HG03045 (cell line): Measurements from ENCODE around the gene CNPY1.

ENCODE experiments used
- ATAC-seq: cut with Tn5 transposase; IDR thresholded peaks from one replicate; pipeline ENCODE4 v1.9.1; 2021; ENCODE audit warnings: mild to moderate bottlenecking, moderate library complexity; ENCODE audit not compliant: unreplicated experiment

CNPY1 gene

GRCh38 chr7:155469311-155470185, 76.8 kb downstream of the CNPY1 start:
- no peak for ATAC-seq

- ATAC-seq = no peak
These were observed 77.6 kb downstream of the CNPY1 start for GRCh38 chr7:155468785-155469148.

GRCh38 chr7:155467846-155468784, 78.2 kb downstream of the CNPY1 start:
- no peak for ATAC-seq

- no peak for ATAC-seq
These were observed 79.3 kb downstream of the CNPY1 start for GRCh38 chr7:155466814-155467733.

- ATAC-seq = no peak
These were observed 80.1 kb downstream of the CNPY1 start for GRCh38 chr7:155466142-155466813.

GRCh38 chr7:155465761-155466141, 80.6 kb downstream of the CNPY1 start:
- ATAC-seq = no peak

GRCh38 chr7:155464948-155465739, 81.2 kb downstream of the CNPY1 start:
- ATAC-seq = no peak

- no peak for ATAC-seq
These were observed 82.2 kb downstream of the CNPY1 start for GRCh38 chr7:155464183-155464582.

GRCh38 chr7:155463114-155463811, 83.1 kb downstream of the CNPY1 start:
- ATAC-seq = no peak

- no peak for ATAC-seq
These were observed 84.1 kb downstream of the CNPY1 start for GRCh38 chr7:155462163-155462735.

GRCh38 chr7:155461631-155462030, 84.7 kb downstream of the CNPY1 start:
- no peak for ATAC-seq

GRCh38 chr7:155460926-155461613, 85.3 kb downstream of the CNPY1 start:
- ATAC-seq = no peak

- no peak for ATAC-seq
These were observed 86.5 kb downstream of the CNPY1 start for GRCh38 chr7:155459700-155460461.

- ATAC-seq = no peak
These were observed 87.3 kb downstream of the CNPY1 start for GRCh38 chr7:155458878-155459699.

- ATAC-seq = no peak
These were observed 88.1 kb downstream of the CNPY1 start, which contains the start of gene EN2 for GRCh38 chr7:155458111-155458877. EN2 (plus strand) TSS chr7:155458129; CDS start chr7:155458378, 249 bp downstream.
